Neural cell (in vitro differentiated cells): ENCODE results near the gene CLEC18A.

Experiments
- TAF1 ChIP-seq: IDR thresholded peaks from 2 replicates; pipeline ENCODE4 v1.6.1; 2012; ENCODE audit warnings: low read depth
- TF ChIP-seq, protein P1 (sequence below): fragments of 450-650 bp; IDR thresholded peaks from 2 replicates; pipeline ENCODE4 v1.5.1; 2014; ENCODE audit warnings: antibody characterized with exemption, mild to moderate bottlenecking, moderate library complexity; ENCODE audit not compliant: poor library complexity, severe bottlenecking

DNA sequence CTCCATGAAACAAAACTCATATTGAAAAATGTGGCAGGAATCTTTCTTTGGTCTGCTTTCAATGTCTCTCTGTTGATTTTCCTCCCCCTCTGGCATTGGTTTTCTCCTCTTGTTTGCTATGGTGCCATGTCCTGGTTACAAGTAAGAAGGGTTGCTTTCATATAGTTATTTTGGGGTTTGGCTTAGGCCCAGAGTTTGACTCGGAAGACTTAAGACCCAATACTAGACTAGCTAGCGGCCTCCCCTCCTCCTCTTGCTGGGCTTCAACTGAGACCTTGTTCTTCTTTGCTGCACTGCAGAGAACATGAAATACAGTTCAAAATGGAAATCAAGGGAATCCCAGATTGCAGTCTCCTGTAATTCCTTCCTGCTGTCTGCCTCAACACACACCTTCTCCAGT lies 30.0 kb upstream of the CLEC18A start:
- TF ChIP-seq, protein P1, sequence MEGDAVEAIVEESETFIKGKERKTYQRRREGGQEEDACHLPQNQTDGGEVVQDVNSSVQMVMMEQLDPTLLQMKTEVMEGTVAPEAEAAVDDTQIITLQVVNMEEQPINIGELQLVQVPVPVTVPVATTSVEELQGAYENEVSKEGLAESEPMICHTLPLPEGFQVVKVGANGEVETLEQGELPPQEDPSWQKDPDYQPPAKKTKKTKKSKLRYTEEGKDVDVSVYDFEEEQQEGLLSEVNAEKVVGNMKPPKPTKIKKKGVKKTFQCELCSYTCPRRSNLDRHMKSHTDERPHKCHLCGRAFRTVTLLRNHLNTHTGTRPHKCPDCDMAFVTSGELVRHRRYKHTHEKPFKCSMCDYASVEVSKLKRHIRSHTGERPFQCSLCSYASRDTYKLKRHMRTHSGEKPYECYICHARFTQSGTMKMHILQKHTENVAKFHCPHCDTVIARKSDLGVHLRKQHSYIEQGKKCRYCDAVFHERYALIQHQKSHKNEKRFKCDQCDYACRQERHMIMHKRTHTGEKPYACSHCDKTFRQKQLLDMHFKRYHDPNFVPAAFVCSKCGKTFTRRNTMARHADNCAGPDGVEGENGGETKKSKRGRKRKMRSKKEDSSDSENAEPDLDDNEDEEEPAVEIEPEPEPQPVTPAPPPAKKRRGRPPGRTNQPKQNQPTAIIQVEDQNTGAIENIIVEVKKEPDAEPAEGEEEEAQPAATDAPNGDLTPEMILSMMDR: no peak
- no peak for TF ChIP-seq TAF1
